Measurements from ENCODE around the gene AGBL4.

The AGBL4 gene

DNA sequence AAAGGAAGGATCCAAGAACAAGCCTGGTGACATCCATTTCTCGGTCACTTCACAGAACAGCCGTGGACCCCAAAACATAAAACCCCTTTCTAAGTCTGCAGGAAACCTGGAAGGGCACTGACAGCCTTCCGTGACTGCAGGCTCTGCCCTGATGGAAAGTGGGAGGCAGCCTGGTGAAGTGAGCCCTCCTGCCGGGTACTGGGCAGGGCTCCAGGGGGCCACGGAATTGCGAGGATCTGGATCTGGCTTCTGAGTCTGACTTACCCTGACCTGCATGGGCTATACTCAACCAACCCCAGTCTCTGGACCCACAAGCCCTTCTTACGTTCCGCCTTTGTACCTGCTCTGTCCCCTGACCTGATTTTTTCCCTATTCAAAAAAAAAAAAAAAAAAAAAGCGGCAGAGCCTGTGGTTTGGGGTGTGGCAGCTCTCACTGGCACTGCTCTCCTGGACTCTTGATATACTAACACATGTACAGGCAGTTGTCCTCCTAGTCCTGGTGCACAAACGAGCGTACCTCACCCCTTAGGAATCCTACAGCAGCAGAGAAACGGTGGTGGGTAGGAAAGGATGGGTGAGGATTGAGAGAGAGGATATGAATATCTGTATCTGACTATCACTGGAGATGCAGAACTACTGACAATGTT, 1330.0 kb downstream of the AGBL4 start:
- in situ Hi-C loops (cut with MboI; ENCODE audit: low sequenced_read_pairs): no loop called here

DNA sequence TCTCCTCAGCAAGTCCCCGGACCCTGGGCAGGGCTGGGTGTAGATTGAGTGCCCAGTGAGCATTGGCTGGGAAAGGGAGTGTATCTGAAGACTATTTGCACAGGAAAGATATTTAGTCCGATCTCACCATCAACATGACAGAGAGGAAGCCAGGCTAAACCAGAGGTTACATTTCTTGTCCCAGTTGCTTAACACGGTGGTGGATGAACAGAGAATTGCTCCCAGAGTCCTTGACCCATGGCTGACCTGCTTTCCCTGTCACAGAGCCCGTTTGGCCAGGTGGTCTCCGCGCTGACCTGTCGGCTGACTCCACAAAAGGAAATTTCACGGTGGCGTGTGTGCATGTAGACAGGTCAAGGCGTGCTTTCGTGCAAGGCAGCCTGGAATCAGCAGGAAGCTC, 1330.6 kb downstream of the AGBL4 start:
- in situ Hi-C loops (cut with MboI; ENCODE audit: low sequenced_read_pairs): no loop called here

DNA sequence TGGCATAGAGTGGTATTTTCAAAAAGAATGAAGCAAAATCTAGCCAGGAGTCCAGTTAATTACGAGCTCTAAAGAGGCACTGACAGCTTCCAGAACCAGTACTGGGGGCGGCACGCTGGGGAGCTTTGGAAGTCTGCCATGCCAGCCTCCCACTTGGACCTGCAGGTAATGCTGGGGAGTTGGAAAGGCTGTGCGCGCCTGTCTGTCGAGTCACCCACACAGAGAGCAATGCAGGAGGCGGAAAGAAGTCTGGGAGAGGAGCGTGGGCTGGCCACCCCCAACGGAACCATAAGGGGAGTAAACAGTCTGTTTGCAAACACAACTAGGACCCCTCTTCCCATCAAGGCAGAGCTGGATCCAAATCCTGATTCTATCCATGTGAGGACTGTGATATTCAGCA, 1331.5 kb downstream of the AGBL4 start:
- in situ Hi-C loops (cut with MboI; ENCODE audit: low sequenced_read_pairs): no loop called here

DNA sequence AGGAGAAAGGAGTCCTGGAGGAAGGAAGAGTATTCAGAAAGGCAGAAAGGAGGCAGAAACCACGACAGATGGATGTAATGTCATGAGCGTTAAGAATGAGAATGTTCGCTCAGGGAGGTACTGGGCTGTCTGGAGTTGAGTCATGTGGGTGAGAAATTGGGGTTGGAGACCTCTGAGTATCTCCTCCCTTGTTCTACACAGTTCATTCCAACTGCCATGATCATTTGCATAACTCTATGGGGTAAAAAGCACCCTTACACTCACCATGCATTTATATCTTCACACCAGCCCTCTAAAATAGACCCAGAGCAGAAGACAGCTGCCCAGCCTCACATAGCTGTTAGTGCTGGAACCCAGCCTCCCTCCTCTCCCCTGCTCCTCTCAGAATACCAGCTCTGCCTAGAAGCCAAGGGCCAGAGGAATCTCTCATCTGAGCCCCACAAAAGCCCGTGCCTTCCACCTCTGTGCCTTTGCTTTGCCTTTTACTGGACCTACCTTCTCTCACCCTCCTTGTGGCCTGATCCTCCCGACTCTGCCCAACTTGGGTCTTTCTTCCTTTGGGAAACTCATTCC, 1332.2 kb downstream of the AGBL4 start:
- in situ Hi-C loops (cut with MboI; ENCODE audit: low sequenced_read_pairs): no loop called here

DNA sequence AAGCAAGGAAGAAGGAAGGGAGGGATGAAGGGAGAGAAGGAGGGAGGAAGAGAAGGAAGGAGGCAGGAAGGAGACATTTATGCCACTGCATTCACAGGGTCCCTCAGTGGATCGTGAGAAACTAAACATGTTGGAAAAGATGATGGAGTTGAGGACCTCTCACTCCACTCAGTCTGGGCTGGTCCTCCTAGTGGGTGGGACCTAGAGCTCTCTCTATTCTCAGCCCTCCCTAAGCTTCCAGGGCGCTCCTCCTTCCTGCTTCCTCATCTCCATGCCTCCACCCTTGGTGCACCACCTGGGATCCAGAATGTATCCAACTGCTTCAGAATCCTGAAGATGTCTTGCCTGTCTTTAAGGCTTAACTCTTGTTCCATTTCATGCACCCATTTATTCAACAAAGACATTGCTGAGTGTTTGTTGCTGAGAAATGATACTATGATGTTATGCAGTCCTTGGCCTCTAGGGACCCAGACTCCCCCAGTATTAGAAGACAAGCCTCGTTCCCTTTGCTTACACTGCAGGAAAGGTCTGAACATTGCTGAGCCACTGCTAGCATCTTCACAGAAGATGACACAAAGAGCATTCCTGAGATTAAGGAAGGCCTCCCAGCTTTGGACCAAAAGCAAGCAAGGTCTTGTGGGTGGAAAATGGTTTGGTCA, 1335.5 kb downstream of the AGBL4 start:
- in situ Hi-C loops (cut with MboI; ENCODE audit: low sequenced_read_pairs): no loop called here

DNA sequence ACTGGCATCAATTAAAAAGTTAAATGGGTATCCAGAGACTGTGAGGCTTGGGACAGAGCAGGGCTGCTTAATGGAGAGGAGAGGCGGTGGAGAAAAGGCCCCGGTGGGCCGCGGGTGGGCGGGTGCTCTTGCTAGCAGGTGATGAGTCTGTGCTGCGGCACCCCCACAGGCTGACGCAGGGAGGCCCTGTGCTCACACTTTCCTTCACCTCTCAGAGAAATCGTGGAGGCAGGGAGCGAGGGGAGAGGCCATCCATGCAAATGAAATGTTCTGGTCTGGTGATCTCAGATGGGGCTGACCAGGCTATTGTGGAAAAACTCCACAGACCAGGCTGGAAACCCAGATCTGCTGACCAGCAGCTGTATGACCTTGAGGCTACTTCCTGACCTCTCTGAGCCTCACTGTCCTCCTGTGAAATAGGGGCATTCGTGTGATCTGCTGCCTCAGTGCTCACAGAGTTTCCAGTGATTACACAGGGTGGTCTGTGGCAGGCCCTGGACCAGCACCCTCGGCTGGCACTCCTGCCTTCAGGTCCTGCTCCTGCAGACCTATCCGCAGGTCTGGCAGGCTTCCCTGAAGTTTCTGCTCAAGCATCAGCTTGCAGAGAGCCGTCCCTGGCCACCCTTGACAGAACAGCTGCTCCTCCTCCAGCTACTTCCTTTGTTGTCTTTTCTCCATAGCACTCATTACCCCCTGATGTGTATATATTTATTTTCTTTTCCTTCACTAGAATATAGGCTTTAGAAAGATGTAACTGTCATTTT, 1336.3 kb downstream of the AGBL4 start:
- in situ Hi-C loops (cut with MboI; ENCODE audit: low sequenced_read_pairs): no loop called here

DNA sequence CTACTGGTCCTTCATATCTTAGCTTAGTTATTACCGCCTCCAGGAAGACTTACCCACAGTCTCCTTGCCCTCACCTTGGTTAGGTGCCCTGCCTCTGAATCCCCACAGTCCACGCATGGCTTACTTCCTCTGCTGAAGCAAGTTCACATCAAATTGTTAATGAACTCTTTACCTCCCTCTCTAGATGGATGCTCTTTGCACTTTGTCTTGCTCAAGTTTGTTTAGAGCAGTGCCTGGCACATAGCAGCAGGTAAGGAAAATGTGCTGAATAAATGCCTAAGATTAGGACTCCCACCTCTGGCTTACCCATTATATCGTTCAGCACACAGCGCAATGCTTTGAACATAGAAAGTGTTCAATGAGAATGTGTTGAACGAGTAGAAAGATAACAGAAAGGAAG, 1337.6 kb downstream of the AGBL4 start:
- in situ Hi-C loops (cut with MboI; ENCODE audit: low sequenced_read_pairs): no loop called here

DNA sequence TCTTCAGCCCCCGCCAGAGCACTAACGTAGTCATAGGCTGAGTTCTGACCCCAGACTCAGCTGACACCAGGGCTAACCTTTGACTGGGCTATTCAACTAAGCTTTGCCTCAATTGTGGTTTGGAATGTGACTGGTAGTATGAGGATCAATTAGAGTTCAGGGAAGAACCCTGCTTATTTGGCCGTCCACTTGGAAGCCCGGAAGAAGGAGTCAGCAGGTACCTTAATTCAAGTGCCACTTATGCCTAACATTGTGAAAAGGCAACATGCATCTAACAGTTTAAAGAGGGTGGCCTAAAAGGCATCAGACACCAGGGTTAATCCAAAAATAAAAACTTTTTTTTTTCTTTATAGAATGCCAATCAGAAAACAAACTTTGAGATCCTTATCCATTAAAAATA, 1339.4 kb downstream of the AGBL4 start:
- in situ Hi-C loops (cut with MboI; ENCODE audit: low sequenced_read_pairs): no loop called here

DNA sequence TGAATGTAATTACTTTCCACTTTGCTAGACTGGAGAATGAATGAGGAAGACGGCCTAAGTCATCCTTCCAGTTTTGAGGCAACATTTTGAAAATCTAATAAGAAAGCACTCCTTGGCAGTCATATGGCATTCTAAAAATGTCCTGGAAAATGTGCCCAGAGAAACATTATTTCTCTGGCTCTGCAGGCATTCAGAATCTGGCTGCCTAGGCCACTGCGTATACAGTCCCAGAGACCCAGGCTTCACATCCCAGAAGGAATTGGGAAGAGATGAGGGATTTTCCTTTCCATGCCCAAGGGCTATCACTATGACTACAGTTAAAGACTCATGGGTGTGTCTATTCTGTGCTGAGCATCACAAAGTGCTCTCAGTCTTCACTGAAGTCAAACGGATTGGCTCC, 1339.9 kb downstream of the AGBL4 start:
- in situ Hi-C loops (cut with MboI; ENCODE audit: low sequenced_read_pairs): no loop called here

DNA sequence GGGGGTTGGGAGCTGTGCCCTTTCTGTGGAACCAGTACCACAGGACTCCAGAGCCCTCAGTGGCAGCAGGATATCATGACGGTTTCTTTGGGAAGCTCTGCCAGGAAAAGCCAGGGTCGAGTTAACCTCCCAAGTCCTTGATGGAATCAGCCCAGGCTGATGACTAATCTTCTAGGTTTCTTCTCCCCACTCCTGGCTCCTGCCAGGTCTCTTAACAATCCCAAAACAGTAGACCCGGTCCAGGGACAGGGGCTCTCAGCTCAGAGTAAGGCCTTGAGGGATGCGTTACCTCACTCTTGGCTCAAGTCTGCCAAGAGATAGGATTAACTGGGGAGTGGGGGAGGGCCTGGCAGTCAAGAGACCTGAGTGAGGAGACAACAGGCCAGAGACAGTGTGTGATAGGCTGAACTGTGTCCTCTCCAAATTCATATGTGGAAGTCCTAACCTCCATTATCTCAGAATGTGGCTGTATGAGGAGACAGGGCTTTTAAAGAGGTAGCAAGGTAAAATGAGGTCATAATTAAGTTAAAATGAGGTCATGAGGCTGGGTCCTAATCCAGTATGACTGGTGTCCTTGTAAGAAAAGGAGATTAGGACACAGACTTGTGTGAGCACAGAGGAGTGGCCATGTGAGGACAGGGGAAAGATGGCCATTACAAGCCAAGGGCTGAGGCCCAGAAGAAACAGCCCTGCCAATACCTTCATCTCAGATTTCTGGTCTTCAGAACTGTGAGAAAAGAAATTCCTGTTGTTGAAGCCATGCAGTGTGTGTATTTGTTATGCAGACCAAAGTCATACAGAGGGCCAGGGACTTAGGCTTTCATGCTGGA, 1342.1 kb downstream of the AGBL4 start:
- in situ Hi-C loops (cut with MboI; ENCODE audit: low sequenced_read_pairs): no loop called here

DNA sequence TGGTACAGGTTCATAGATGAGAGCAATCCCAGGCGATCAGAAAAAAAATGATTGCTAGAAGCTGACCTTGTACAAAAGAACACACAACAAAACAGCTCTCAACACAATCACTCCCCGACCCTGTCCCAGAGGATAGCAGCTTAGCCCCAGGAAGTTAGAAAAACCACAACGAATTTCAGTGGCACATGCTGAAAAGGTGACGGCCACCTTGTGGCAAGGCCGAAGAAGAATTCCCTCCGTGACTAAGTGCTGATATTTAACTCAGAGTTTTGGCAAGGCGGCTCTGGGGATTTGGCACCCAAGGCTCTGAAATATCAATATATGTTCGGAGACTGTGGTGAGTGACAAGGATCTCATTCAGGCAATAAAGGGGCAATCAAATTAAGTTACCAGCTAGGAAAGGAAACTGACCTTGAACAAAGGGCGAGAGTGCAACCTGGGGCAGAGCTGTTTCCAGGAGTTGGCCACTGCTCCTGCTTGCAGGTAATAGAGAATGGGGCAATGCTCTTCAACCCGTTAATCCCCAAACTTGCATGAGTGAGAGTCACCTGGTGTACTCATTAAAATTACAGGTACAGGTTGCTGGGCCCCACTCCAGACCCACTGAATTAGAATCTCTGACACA, 1343.2 kb downstream of the AGBL4 start:
- in situ Hi-C loops (cut with MboI; ENCODE audit: low sequenced_read_pairs): no loop called here

DNA sequence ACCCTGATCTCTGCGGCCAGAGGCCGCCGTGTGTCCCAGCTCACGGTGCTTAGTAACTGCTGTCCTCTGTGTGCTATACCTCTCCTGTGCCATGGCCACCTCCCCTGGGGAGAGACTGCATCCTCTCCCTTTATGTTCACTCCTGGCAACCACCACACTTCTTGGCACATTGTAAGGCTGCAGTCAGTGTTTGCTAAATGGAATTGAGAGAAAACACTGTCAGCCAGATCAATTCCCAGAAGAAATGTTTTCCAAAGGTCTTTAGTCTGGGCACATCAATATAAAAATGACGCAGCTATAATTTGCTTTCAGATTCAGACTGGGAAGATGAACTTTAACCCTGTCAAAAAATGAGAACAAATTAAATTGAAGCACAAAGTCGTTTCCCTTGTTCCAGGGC, 1343.9 kb downstream of the AGBL4 start:
- in situ Hi-C loops (cut with MboI; ENCODE audit: low sequenced_read_pairs): no loop called here

DNA sequence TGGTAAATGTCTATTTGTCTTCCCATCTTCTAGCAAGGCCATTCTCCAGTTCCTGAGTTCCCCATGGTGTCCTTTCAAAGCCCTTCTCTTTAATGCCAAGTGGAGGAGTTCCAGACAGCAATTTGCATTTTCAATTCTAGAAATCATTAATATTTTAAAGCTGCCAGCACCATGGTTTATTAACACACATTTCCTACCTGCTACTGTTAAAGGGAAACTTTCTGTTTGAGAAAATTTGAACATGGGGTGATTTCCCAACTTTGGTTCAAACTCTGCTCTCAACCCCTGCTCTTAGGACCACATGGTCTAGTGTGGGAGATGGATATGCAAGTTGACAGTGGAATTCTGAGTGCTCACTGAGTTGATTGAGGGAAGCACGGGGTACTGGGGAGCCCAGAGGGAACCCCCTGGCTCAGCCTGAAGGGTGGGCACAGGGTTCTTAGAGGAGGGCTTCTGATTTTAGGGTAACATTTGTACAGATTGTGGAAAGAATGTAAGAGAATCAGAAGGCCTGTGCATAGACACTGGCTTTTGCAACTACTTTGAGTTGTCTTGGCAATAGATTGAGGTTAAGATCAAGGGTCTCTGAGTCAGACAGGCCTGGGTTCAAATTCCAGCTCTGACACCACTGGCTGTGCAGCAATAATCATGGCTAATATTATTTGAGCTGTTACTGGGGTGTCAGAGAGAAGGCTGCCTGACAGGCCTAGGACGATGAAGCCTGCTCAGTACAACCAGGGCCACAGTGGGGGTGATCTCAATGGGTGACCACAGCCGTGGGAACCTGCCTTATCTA, 1344.8 kb downstream of the AGBL4 start:
- in situ Hi-C loops (cut with MboI; ENCODE audit: low sequenced_read_pairs): no loop called here

DNA sequence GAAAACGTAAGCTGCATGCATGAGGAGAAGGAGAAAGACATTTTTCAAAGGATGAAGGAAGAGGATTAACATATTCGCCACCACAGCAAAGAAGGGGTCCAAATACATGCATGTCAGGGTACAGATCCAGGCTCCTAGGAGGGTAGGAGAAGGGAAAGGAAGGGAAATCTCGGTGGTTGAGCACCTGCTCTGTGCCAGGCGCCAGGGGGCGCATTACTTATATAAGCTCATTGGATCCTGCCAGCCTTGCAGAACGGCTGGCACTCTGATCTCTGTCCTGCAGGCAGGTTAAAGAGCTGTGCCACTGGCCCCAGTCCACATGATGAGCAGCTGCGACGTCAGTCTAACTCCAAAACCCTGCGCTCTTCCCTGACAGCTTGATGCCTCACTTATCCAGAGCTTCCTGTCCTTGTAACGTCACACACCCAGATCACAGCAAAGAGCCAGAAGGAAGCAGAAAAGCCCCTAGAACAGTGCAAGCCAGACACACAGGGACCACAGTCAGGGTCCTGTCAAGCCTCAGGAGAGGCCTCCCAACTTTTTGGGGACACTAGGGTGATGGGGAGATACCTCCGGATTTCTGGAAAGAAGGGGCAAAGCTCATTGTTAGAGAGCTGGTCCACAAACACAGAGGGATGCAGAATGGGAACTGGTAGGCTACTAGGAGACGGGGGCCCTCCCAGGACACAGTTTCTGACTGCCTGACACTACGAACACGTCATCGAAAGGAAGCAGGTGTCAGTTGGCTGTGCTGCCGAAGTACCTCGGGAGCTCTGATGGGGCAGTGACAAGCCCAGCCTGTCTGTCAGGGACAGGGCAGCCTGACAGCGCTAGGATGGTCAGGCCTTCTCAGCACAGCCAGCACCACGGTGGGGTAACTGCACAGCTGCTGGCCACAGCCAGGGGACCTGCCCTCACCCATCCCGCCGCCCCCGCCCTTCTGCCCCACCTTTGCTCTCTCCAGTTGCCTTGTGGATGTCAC, 1346.2 kb downstream of the AGBL4 start:
- in situ Hi-C loops (cut with MboI; ENCODE audit: low sequenced_read_pairs): no loop called here

DNA sequence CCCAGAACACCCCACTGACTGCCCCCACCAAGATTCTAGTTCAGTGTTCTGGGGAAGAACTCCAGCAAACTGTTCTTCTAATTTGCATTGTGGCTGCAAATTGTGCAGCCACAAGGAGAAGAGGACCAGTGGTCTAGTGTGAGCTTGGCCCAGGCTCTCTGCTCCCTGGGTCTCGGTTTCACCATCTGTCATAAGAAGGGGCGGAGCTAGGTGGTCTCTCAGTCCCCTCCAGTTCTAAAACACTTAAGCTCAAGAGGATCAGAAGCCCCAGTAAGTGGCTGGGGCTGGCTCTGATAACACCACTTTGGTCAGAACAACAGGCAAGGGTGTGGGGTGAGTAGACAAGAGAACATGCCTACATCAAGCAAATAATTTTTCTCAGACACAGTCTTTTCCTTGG, 1346.9 kb downstream of the AGBL4 start:
- in situ Hi-C loops (cut with MboI; ENCODE audit: low sequenced_read_pairs): no loop called here

DNA sequence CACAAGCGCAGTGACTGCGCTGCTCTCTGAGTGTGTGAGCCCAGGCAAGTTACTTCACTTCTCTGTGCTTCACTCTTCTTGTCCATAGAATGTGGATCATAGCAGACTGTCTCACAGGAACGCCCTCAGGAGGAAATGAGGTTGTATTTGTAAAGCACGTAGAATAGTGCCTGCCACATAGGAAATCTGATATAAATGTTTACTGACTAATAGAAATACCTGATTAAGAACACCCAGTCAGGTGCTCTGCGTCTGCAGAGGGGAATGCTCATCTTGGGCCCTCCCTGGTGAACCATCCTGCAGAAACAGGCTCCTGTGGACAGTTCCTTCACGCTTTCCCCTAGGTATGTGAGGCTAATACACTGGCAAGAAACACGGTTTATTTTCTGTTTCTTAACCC, 1347.4 kb downstream of the AGBL4 start:
- in situ Hi-C loops (cut with MboI; ENCODE audit: low sequenced_read_pairs): no loop called here

DNA sequence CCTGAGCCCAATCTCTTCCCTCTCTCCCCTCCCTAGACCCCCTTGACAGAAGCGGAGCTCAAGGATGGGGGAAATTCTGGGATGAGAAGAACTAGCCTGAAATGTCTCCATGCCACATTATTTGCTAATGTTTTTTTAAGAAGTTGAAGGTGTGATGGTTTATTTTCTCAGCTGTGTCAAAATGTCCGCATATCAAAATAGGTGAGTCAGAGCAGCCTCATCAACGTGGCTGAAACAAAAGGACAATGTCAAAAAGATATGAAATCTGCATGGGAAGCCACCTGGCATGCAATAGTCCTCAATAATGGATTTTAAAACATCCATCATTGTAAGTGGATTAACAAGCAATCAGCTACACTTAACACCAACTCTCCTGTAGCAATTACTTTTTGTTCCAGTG, 1348.5 kb downstream of the AGBL4 start:
- in situ Hi-C loops (cut with MboI; ENCODE audit: low sequenced_read_pairs): no loop called here

DNA sequence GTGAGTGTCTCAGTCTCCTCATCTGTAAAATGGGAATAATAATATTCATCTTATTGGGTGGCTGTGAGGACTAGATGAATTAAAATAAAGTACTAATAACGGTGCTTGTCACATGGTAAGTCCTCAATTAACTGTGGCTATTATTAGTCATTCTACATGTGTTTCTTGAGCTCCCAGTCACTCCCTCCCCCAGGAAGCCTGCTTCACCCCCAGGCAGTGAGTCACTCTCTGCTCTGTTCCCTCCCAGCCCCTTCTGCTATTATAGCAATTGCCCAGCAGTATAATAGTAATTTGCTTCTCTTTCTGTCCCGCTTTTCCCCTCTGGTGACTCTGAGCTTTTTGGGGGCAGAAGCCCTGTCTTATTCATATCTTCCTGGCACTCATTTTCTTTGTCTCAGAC, 1349.1 kb downstream of the AGBL4 start:
- in situ Hi-C loops (cut with MboI; ENCODE audit: low sequenced_read_pairs): no loop called here
